HFFc6 (cell line): ENCODE results near the gene CNIH3. TPM values are rescaled to one million over a fixed set of nuclear protein-coding genes. Genes with fewer than 3 reads are reported as not detected.

Experiments used
- DNase-seq: peaks from one replicate; pipeline ENCODE4 v3.0.0-alpha.2; 2018
- H3K27ac Mint-ChIP-seq: 2 replicates; pipeline ENCODE4 v1.8.0; 2020; ENCODE audit warnings: mild to moderate bottlenecking, mixed read lengths
- H3K27me3 Mint-ChIP-seq: 2 replicates; pipeline ENCODE4 v1.8.0; 2021; ENCODE audit warnings: mild to moderate bottlenecking, moderate library complexity, mixed read lengths; ENCODE audit not compliant: insufficient read depth
- H3K36me3 Mint-ChIP-seq: 2 replicates; pipeline ENCODE4 v1.8.0; 2021; ENCODE audit warnings: low read depth, mixed read lengths
- H3K4me1 Mint-ChIP-seq: 2 replicates; pipeline ENCODE4 v1.8.0; 2020; ENCODE audit warnings: low read depth, mixed read lengths
- H3K4me3 Mint-ChIP-seq: 2 replicates; pipeline ENCODE4 v1.8.0; 2020; ENCODE audit warnings: mild to moderate bottlenecking, moderate library complexity, mixed read lengths
- H3K9me3 Mint-ChIP-seq: 2 replicates; pipeline ENCODE4 v1.8.0; 2020; ENCODE audit warnings: mild to moderate bottlenecking, mixed read lengths
- total RNA-seq, 6 experiments: library from RNA; stranded (reverse); fragmentation: NEBNext Ultra II Directional; extraction: Animal tissue kit (Norgen Biotek cat#: 25700); gene quantifications; 2 replicates in 1 of 6; 3 replicates in 5 of 6; pipeline ENCODE4 v1.2.3, GENCODE V29; 2021
- TF ChIP-seq, protein P1 (sequence below): fragments of 200-600 bp; sonication (generic); IDR thresholded peaks from 2 replicates; pipeline ENCODE4 v1.5.0; 2021; ENCODE audit warnings: antibody characterized with exemption, mild to moderate bottlenecking

Gene CNIH3
- total RNA-seq, 6 experiments from 2014 or later: 18.6 to 32.3 (median 30.5) TPM

DNA sequence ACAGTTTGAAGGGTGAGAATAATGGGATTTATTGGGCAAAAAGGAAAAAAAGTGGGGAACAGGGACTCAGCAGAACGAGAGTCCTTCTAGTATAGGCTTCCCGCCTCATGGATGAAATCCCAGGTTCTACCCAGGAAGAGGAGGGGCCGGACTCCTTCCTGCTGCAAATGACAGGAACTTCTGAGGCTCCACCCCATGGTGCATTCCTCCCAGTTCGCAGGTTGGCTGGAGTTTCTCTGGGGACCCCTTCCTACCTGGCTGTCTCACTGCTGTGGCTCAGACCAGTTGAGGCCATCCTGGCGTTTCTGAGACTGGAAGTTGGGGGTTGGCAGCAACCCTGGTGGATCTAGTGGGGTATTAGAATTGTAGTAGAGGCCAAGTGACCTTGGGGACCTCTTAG is 27.5 kb downstream of the CNIH3 start:
- Mint-ChIP-seq H3K4me3 (no peak overlapping the region), H3K27me3 (peaks cover 1% of the 10 kb centered on the region), H3K4me1 (peaks cover 76% of the 10 kb centered on the region), H3K36me3 (peaks cover 32% of the 10 kb centered on the region), H3K9me3 (no peaks in the 10 kb centered on the region), H3K27ac (no peak overlapping the region)
- TF ChIP-seq, protein P1, sequence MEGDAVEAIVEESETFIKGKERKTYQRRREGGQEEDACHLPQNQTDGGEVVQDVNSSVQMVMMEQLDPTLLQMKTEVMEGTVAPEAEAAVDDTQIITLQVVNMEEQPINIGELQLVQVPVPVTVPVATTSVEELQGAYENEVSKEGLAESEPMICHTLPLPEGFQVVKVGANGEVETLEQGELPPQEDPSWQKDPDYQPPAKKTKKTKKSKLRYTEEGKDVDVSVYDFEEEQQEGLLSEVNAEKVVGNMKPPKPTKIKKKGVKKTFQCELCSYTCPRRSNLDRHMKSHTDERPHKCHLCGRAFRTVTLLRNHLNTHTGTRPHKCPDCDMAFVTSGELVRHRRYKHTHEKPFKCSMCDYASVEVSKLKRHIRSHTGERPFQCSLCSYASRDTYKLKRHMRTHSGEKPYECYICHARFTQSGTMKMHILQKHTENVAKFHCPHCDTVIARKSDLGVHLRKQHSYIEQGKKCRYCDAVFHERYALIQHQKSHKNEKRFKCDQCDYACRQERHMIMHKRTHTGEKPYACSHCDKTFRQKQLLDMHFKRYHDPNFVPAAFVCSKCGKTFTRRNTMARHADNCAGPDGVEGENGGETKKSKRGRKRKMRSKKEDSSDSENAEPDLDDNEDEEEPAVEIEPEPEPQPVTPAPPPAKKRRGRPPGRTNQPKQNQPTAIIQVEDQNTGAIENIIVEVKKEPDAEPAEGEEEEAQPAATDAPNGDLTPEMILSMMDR: no peak
- DNase-seq: no peak

DNA sequence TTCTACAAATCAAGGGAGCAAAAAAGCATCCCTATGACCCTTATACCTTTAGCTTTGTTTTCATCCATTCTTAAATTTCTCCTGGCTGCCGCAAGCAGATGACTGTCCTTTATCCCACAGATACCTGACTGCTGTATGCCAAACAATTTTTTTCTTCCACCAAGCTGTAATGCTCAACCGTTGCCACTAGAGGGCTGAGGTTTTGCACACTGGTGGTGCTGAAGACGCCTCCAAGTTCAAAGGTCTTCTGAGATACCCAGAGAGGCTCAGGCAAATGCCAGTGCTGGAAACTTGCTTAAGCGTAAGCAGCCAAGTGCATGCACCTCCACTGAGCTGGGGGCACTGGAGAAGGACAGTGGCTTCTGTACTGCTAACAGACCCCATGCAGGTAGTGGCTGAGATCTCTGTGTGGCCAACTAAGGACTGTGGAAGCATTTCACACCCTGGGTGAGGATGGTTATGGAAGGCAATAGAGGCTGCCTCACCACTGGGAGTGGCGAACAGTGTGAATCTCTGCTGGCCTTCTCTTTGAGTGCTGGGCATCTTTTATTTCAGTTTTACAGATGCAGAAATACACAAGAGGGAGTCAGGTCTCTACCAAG is 28.5 kb downstream of the CNIH3 start:
- Mint-ChIP-seq H3K4me3 (no peak overlapping the region), H3K36me3 (peaks cover 22% of the 10 kb centered on the region), H3K4me1 (peaks cover 75% of the 10 kb centered on the region), H3K27me3 (no peaks in the 10 kb centered on the region; the same call in none of the 2 replicates), H3K27ac (no peak overlapping the region), H3K9me3 (no peaks in the 10 kb centered on the region)
- peak; percentile 60 for DNase-seq
- TF ChIP-seq, protein P1: peak; percentile 96

DNA sequence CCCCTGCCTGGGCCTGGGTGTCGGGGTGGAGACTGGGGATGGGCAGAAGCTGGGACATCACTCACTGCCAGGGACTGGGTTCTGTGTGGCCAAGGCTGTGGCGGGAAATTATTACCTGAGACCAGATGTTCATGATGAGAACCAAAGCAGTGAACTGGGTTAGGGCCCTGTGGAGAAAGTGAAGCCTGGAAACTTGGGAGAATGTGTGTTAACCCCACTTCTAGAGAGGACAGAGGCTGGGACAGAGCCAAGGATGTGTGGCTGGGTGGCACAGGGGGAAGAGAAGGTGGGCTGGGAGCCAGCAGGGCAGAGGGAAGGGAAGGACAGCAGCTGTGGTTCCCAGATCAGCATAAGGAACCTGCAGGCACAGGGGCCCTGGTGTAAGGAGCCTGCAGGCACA is 31.3 kb downstream of the CNIH3 start:
- Mint-ChIP-seq H3K36me3 (peaks cover 7% of the 10 kb centered on the region; the same call in 1 of the 2 replicates), H3K4me1 (peaks cover 75% of the 10 kb centered on the region), H3K4me3 (no peak overlapping the region), H3K9me3 (no peaks in the 10 kb centered on the region), H3K27ac (peak overlapping the region; percentile 30), H3K27me3 (no peaks in the 10 kb centered on the region; the same call in none of the 2 replicates)
- TF ChIP-seq, protein P1: no peak
- DNase-seq: no peak

DNA sequence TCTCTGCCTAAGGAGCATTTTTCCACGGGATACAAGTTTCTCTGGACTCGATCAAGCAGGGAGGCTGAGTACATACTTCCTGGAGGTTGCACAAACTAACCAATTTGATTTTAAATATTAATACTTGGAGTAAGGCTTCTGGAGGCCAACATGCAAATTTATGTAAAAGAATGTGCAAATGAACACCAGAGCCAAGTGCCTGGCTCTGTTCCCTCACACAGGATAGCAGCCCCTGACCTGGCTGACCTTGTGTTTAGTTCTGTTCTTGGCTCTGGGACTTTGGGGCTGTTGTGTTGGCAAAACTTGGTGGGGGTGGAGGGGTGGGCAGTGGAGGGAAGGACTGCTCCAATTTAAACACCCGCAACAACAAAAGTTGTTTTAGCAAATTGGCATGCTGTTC is 34.2 kb downstream of the CNIH3 start:
- TF ChIP-seq, protein P1: no peak

DNA sequence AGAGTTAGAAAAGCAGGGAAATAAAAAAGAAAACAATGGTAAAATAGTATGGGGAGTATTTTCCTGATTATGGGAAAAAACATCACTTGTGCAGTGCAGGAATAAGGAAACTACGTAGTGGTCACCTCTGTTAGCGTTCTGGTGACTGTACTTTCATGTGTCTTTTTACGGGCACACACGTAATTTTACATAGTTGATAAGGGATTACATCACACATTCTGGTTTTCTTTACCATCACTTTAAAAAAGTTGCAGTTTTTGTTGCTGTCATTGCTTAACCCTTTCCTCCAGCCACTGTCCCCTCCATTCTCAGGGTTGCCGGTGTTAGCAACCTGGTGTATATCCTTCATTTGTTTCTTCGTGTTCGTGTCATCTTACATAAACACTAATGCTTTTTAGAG is 35.1 kb downstream of the CNIH3 start:
- no peaks in the 10 kb centered on the region; the same call in 1 of the 2 replicates for H3K27me3 Mint-ChIP-seq
- TF ChIP-seq, protein P1: no peak

More for the DNA sequence above, 34.2 kb downstream of the CNIH3 start:
- Mint-ChIP-seq H3K27ac (no peak overlapping the region), H3K4me3 (no peak overlapping the region), H3K36me3 (peaks cover 13% of the 10 kb centered on the region), H3K27me3 (no peaks in the 10 kb centered on the region; the same call in 1 of the 2 replicates), H3K9me3 (no peaks in the 10 kb centered on the region), H3K4me1 (peaks cover 71% of the 10 kb centered on the region)
- DNase-seq: no peak

More for the DNA sequence above, 35.1 kb downstream of the CNIH3 start:
- Mint-ChIP-seq H3K4me3 (no peak overlapping the region), H3K9me3 (no peaks in the 10 kb centered on the region), H3K4me1 (peaks cover 79% of the 10 kb centered on the region), H3K36me3 (peaks cover 22% of the 10 kb centered on the region), H3K27ac (peak overlapping the region; percentile 91)
- DNase-seq: no peak
